Measurements from ENCODE around the gene AMIGO3. TPM values are rescaled to one million over a fixed set of nuclear protein-coding genes. Genes with fewer than 3 reads are reported as not detected.
"Not testable (repeated sequence)": the region's sequence is repeated elsewhere in the genome, so short reads cannot be mapped to it uniquely, and the experiment has no call there.

The AMIGO3 gene
- total and polyA plus RNA-seq, 2 experiments from 2014 or later: 2.9 to 10.4 TPM

GRCh38 chr3:49750056-49750455 is 30.6 kb upstream of the AMIGO3 start:
- Mint-ChIP-seq H3K27ac (no peak overlapping the region), H3K36me3 (ENCODE audit: low read depth) (0 out of 3 replicates have a peak, but pooled peaks cover 2% of the 10 kb centered on the region), H3K4me3 (no peak overlapping the region), H3K9me3 (no peaks in the 10 kb centered on the region), H3K27me3 (ENCODE audit: insufficient read depth, low read depth, poor library complexity) (no peaks in the 10 kb centered on the region), H3K4me1 (no peaks in the 10 kb centered on the region; the same call in 2 of the 3 replicates)
- Histone ChIP-seq H4K20me1 (replicated peaks; ENCODE audit: insufficient read depth) (peaks cover 15% of the 10 kb centered on the region), H3K79me2 (replicated peaks; ENCODE audit: insufficient read depth) (peaks cover 54% of the 10 kb centered on the region), H3F3A (replicated peaks; ENCODE audit: low read depth) (0 out of 2 replicates have a peak, but pooled peaks cover 4% of the 10 kb centered on the region), H3K36me3 (ENCODE audit: insufficient read depth) (no peaks in the 10 kb centered on the region), H2AFZ (no peak overlapping the region), H3K9me2 (ENCODE audit: insufficient read depth) (no peaks in the 10 kb centered on the region), H3K4me3 (no peak overlapping the region), H3K27me3 (ENCODE audit: insufficient read depth) (no peaks in the 10 kb centered on the region), H3K27ac (ENCODE audit: low read depth) (no peak overlapping the region), H3K4me2 (no peak overlapping the region), H3K4me1 (ENCODE audit: insufficient read depth) (no peaks in the 10 kb centered on the region)
- DNase-seq (ENCODE audit: low spot score) (no peak), ATAC-seq (no peak)
- no peak for TF ChIP-seq NANOG (IDR thresholded peaks at IDR 0.05; ENCODE audit: borderline replicate concordance)
- no peak for TF ChIP-seq ZNF114 (CRISPR knock-in tag; IDR thresholded peaks at IDR 0.05)
- TF ChIP-seq ZNF331 (CRISPR knock-in tag; IDR thresholded peaks at IDR 0.05; ENCODE audit: low read depth): no peak
- no peak for TF ChIP-seq POLR2AphosphoS5 (IDR thresholded peaks at IDR 0.05; ENCODE audit: low read depth)
- no peak for TF ChIP-seq ZNF462 (CRISPR knock-in tag; IDR thresholded peaks at IDR 0.05)
- TF ChIP-seq EZH2 (IDR thresholded peaks at IDR 0.05; ENCODE audit: low read depth, unreplicated experiment): no peak
- TF ChIP-seq JUNB (IDR thresholded peaks at IDR 0.05; ENCODE audit: unreplicated experiment): no peak
- no peak for TF ChIP-seq CTCF (conservative IDR thresholded peaks at IDR 0.05; ENCODE audit: low read depth in 2 of 2)
- TF ChIP-seq EZH2phosphoT487 (IDR thresholded peaks at IDR 0.05; ENCODE audit: unreplicated experiment): no peak
- no peak for TF ChIP-seq REST (IDR thresholded peaks at IDR 0.05; ENCODE audit: unreplicated experiment)
- TF ChIP-seq CREB1 (CRISPR knock-in tag; IDR thresholded peaks at IDR 0.05; ENCODE audit: low read depth): no peak

- H3K4me1 ChIP-seq (ENCODE audit: insufficient read depth); H3K36me3 ChIP-seq (ENCODE audit: insufficient read depth); H3K9me2 ChIP-seq (ENCODE audit: insufficient read depth); ATAC-seq; H3K9me3 Mint-ChIP-seq; H2AFZ ChIP-seq; H3K4me2 ChIP-seq; H3K4me3 Mint-ChIP-seq; H3K27me3 ChIP-seq (ENCODE audit: insufficient read depth); H3K4me1 Mint-ChIP-seq; H3F3A ChIP-seq (replicated peaks; ENCODE audit: low read depth); H3K4me3 ChIP-seq; H3K27me3 Mint-ChIP-seq (ENCODE audit: insufficient read depth, low read depth, poor library complexity); DNase-seq (ENCODE audit: low spot score); H3K27ac Mint-ChIP-seq; H3K27ac ChIP-seq (ENCODE audit: low read depth); H3K36me3 Mint-ChIP-seq (ENCODE audit: low read depth): not testable (repeated sequence)
- Histone ChIP-seq H3K79me2 (replicated peaks; ENCODE audit: insufficient read depth) (peaks cover 51% of the 10 kb centered on the region), H4K20me1 (replicated peaks; ENCODE audit: insufficient read depth) (peaks cover 19% of the 10 kb centered on the region)
These were observed 29.4 kb upstream of the AMIGO3 start for GRCh38 chr3:49748874-49749273.
